Hepatocyte (in vitro differentiated cells): ENCODE data around the gene GPR15. TPM values are rescaled to one million over a fixed set of nuclear protein-coding genes. Genes with fewer than 3 reads are reported as not detected.

ENCODE experiments used
- DNase-seq: peaks from one replicate; pipeline ENCODE4 v3.0.0-alpha.2; 2016; ENCODE audit warnings: low spot score
- H2AFZ ChIP-seq: fragments of 200-600 bp; sonication (generic); 2 replicates; pipeline ENCODE4 v1.6.0; 2016; ENCODE audit warnings: antibody characterized with exemption, mild to moderate bottlenecking
- H3K27ac ChIP-seq: fragments of 200-600 bp; sonication (generic); 2 replicates; pipeline ENCODE4 v1.5.1; 2016; ENCODE audit warnings: mild to moderate bottlenecking
- H3K27me3 ChIP-seq: fragments of 200-600 bp; sonication (generic); 2 replicates; pipeline ENCODE4 v1.6.1; 2016
- H3K36me3 ChIP-seq: fragments of 200-600 bp; sonication (generic); replicated peaks from 2 replicates; pipeline ENCODE4 v1.5.1; 2016; ENCODE audit warnings: low read depth; ENCODE audit not compliant: insufficient read depth
- H3K4me1 ChIP-seq: fragments of 200-600 bp; sonication (generic); 2 replicates; pipeline ENCODE4 v1.5.1; 2016; ENCODE audit warnings: mild to moderate bottlenecking, moderate library complexity; ENCODE audit not compliant: insufficient read depth
- H3K4me2 ChIP-seq: fragments of 200-600 bp; sonication (generic); 2 replicates; pipeline ENCODE4 v1.6.0; 2016
- H3K4me3 ChIP-seq: fragments of 200-600 bp; sonication (generic); 2 replicates; pipeline ENCODE4 v1.5.1; 2016; ENCODE audit warnings: mild to moderate bottlenecking
- H3K79me2 ChIP-seq: fragments of 200-600 bp; sonication (generic); 2 replicates; pipeline ENCODE4 v1.6.0; 2017; ENCODE audit warnings: mild to moderate bottlenecking
- H3K9me2 ChIP-seq: fragments of 200-600 bp; sonication (generic); replicated peaks from 2 replicates; pipeline ENCODE4 v1.6.0; 2017; ENCODE audit warnings: mild to moderate bottlenecking; ENCODE audit not compliant: insufficient read depth
- H3K9me3 ChIP-seq: fragments of 200-600 bp; sonication (generic); 2 replicates; pipeline ENCODE4 v1.5.1; 2016; ENCODE audit warnings: low read depth, mild to moderate bottlenecking
- H4K20me1 ChIP-seq: fragments of 200-600 bp; sonication (generic); 2 replicates; pipeline ENCODE4 v1.6.0; 2016; ENCODE audit warnings: mild to moderate bottlenecking; ENCODE audit not compliant: insufficient read depth, poor library complexity, severe bottlenecking
- CTCF ChIP-seq: fragments of 200-600 bp; sonication (generic); IDR thresholded peaks from 2 replicates; pipeline ENCODE4 v1.5.1; 2016; ENCODE audit warnings: antibody characterized with exemption, mild to moderate bottlenecking; ENCODE audit not compliant: poor library complexity
- EZH2 ChIP-seq: fragments of 200-600 bp; sonication (generic); IDR thresholded peaks from 2 replicates; pipeline ENCODE4 v1.6.1; 2016; ENCODE audit warnings: antibody characterized with exemption, mild to moderate bottlenecking, borderline replicate concordance
- EZH2phosphoT487 ChIP-seq: fragments of 200-600 bp; sonication (generic); IDR thresholded peaks from one replicate; pipeline ENCODE4 v1.6.1; 2018; ENCODE audit warnings: antibody characterized with exemption, mild to moderate bottlenecking, low read depth, moderate library complexity; ENCODE audit not compliant: unreplicated experiment, severe bottlenecking
- WGBS: methylation state at CpG from one replicate; pipeline ENCODE4 v1.1.6; 2016; ENCODE audit warnings: low lambda C conversion rate; ENCODE audit errors: missing lambda C conversion rate; 5-methylcytosine and 5-hydroxymethylcytosine counted together
- polyA plus RNA-seq: library from polyadenylated mRNA; unstranded; fragments of >200 nt; fragmentation: Nextera tagmentation; extraction: Ambion mirVana; gene quantifications from 2 replicates; pipeline ENCODE4 v1.2.1, GENCODE V29; 2016
- total RNA-seq: library from RNA; depleted of rRNA; stranded (reverse); fragments of >200 nt; gene quantifications from 2 replicates; pipeline ENCODE4 v1.2.3, GENCODE V29; 2014

Gene GPR15
- total and polyA plus RNA-seq, 2 experiments from 2014 or later = not detected

GRCh38 chr3:98530676-98531075 is 1.1 kb upstream of the GPR15 start:
- H3K27ac ChIP-seq = no peak overlapping the region
- DNase-seq = no peak
- H3K9me2 ChIP-seq = no peaks in the 10 kb centered on the region
- H3K79me2 ChIP-seq = no peaks in the 10 kb centered on the region
- H2AFZ ChIP-seq = no peak overlapping the region
- H3K4me3 ChIP-seq = no peak overlapping the region
- no peaks in the 10 kb centered on the region for H3K9me3 ChIP-seq
- WGBS = 96% methylated on average over 2 of the region's 2 CpGs
- no peak overlapping the region for H3K4me2 ChIP-seq
- H4K20me1 ChIP-seq = no peaks in the 10 kb centered on the region
- H3K4me1 ChIP-seq = no peaks in the 10 kb centered on the region
- H3K36me3 ChIP-seq = no peaks in the 10 kb centered on the region
- TF ChIP-seq EZH2phosphoT487 (no peak), EZH2 (no peak), CTCF (no peak)
- H3K27me3 ChIP-seq = no peaks in the 10 kb centered on the region

- Histone ChIP-seq H3K36me3 (no peaks in the 10 kb centered on the region), H3K4me1 (no peaks in the 10 kb centered on the region), H3K27ac (no peak overlapping the region), H2AFZ (no peak overlapping the region), H4K20me1 (no peaks in the 10 kb centered on the region), H3K79me2 (no peaks in the 10 kb centered on the region), H3K27me3 (no peaks in the 10 kb centered on the region), H3K4me3 (no peak overlapping the region), H3K4me2 (no peak overlapping the region), H3K9me2 (no peaks in the 10 kb centered on the region), H3K9me3 (no peaks in the 10 kb centered on the region)
- DNase-seq = no peak
- TF ChIP-seq EZH2phosphoT487 = no peak
- TF ChIP-seq CTCF = no peak
- no peak for TF ChIP-seq EZH2
- 88% methylated on average over 5 of the region's 5 CpGs for WGBS
Measured at GRCh38 chr3:98532275-98532637, 478 bp downstream of the GPR15 start.

GRCh38 chr3:98532709-98533571 is 1.2 kb downstream of the GPR15 start:
- no peaks in the 10 kb centered on the region for H3K36me3 ChIP-seq
- DNase-seq = no peak
- 93% methylated on average over 6 of the region's 6 CpGs for WGBS
- H3K9me3 ChIP-seq = no peaks in the 10 kb centered on the region
- H3K4me1 ChIP-seq = no peaks in the 10 kb centered on the region
- no peaks in the 10 kb centered on the region for H4K20me1 ChIP-seq
- no peaks in the 10 kb centered on the region for H3K9me2 ChIP-seq
- H3K27ac ChIP-seq = no peak overlapping the region
- no peaks in the 10 kb centered on the region for H3K79me2 ChIP-seq
- H3K27me3 ChIP-seq = no peaks in the 10 kb centered on the region
- TF ChIP-seq EZH2phosphoT487 (no peak), CTCF (no peak), EZH2 (no peak)
- H2AFZ ChIP-seq = no peak overlapping the region
- H3K4me2 ChIP-seq = no peak overlapping the region
- no peak overlapping the region for H3K4me3 ChIP-seq
